Liver (tissue), 9 donors: ENCODE results near the gene MFF. TPM values are rescaled to one million over a fixed set of nuclear protein-coding genes. Genes with fewer than 3 reads are reported as not detected.
"Not testable (repeated sequence)": the region's sequence is repeated elsewhere in the genome, so short reads cannot be mapped to it uniquely, and the experiment has no call there.

Source experiments
- DNase-seq: peaks from one replicate; pipeline ENCODE4 v3.0.0-alpha.2; 2017; ENCODE audit warnings: low spot score
- H3K27ac ChIP-seq, 2 donors: one replicate each; pipeline ENCODE4 v1.7.0; 2013; ENCODE audit warnings: inconsistent platforms in 2 of 2, low read length in 2 of 2, control low read depth in 1 of 2, low read depth in 1 of 2, mild to moderate bottlenecking in 1 of 2
- H3K27me3 ChIP-seq, 4 donors: one replicate each; pipeline versions ENCODE4 v1.6.1 to v1.7.0; 2013; ENCODE audit warnings: low read length in 3 of 4, inconsistent platforms in 1 of 4, mild to moderate bottlenecking in 1 of 4, moderate library complexity in 1 of 4; ENCODE audit not compliant: control insufficient read depth in 4 of 4, insufficient read depth in 4 of 4
- H3K36me3 ChIP-seq, 4 donors: one replicate each; pipeline versions ENCODE4 v1.6.1 to v1.7.0; 2013; ENCODE audit warnings: low read length in 3 of 4, mild to moderate bottlenecking in 3 of 4, low read depth in 1 of 4, moderate library complexity in 1 of 4; ENCODE audit not compliant: control insufficient read depth in 4 of 4, insufficient read depth in 3 of 4
- H3K4me1 ChIP-seq, 4 donors: one replicate each; pipeline versions ENCODE4 v1.6.1 to v1.7.0; 2013; ENCODE audit warnings: low read length in 3 of 4, mild to moderate bottlenecking in 3 of 4, moderate library complexity in 1 of 4; ENCODE audit not compliant: control insufficient read depth in 4 of 4, insufficient read depth in 4 of 4
- H3K4me3 ChIP-seq, 3 donors: one replicate each; pipeline versions ENCODE4 v1.6.1 to v1.7.0; 2013; ENCODE audit warnings: low read length in 3 of 3, control low read depth in 1 of 3, low read depth in 1 of 3, mild to moderate bottlenecking in 1 of 3
- H3K9ac ChIP-seq, 2 donors: one replicate each; pipeline ENCODE4 v1.7.0; 2013; ENCODE audit warnings: low read length in 2 of 2, mild to moderate bottlenecking in 2 of 2, moderate library complexity in 2 of 2, control low read depth in 1 of 2, low read depth in 1 of 2
- H3K9me3 ChIP-seq, 4 donors: one replicate each; pipeline versions ENCODE4 v1.6.1 to v1.7.0; 2013; ENCODE audit warnings: low read length in 3 of 4; ENCODE audit not compliant: control insufficient read depth in 4 of 4
- EGR1 ChIP-seq, 2 donors: IDR thresholded peaks; 2 replicates each; pipeline ENCODE4 v1.6.1; 2016 to 2018; ENCODE audit warnings: antibody characterized with exemption in 2 of 2, low read depth in 2 of 2
- HNF4A ChIP-seq, 2 donors: conservative IDR thresholded peaks; 2 replicates each; pipeline ENCODE4 v1.6.1; 2016; ENCODE audit warnings: antibody characterized with exemption in 2 of 2, mild to moderate bottlenecking in 2 of 2
- JUND ChIP-seq, 2 donors: IDR thresholded peaks; 2 replicates each; pipeline ENCODE4 v1.6.1; 2016; ENCODE audit warnings: antibody characterized with exemption in 2 of 2
- RAD21 ChIP-seq, 2 donors: IDR thresholded peaks; 2 replicates each; pipeline ENCODE4 v1.6.1; 2016; ENCODE audit warnings: antibody characterized with exemption in 2 of 2, mild to moderate bottlenecking in 2 of 2
- TAF1 ChIP-seq: conservative IDR thresholded peaks from 2 replicates; pipeline ENCODE4 v1.6.1; 2016; ENCODE audit warnings: antibody characterized with exemption, mild to moderate bottlenecking
- WGBS: extraction: QIAGEN DNeasy Blood & Tissue Kit; methylation state at CpG from one replicate; pipeline ENCODE4 v1.1.7; 2013; 5-methylcytosine and 5-hydroxymethylcytosine counted together
- polyA plus RNA-seq, 2 donors: library from polyadenylated mRNA; stranded (reverse) in 1 of 2; unstranded in 1 of 2; fragments of 200-250 nt in 1 of 2; fragments of >200 nt in 1 of 2; fragmentation: Nextera tagmentation in 1 of 2; extraction: Ambion mirVana in 1 of 2; gene quantifications; one replicate each; pipeline versions ENCODE4 v1.2.1 to v1.2.3, GENCODE V29; 2013 to 2015
- total RNA-seq, 2 donors: library from RNA; depleted of rRNA; stranded (reverse); fragments of >200 nt; gene quantifications; one replicate each; pipeline ENCODE4 v1.2.3, GENCODE V29; 2014
- TF ChIP-seq, protein P1 (sequence below): fragments of 150-350 bp; IDR thresholded peaks from 2 replicates; pipeline ENCODE4 v1.5.1; 2017; ENCODE audit warnings: improper control_type of control experiment, low read depth, low read length; ENCODE audit not compliant: missing input control
- TF ChIP-seq, protein P2 (sequence below): IDR thresholded peaks from 2 replicates; pipeline ENCODE4 v1.6.1; 2016; ENCODE audit warnings: antibody characterized with exemption, mild to moderate bottlenecking
- donor health status: healthy.
- donor health status: healthy.
- donor health status: healthy.
- donor health status: healthy.
- donor health status: healthy.

The MFF gene
- total and polyA plus RNA-seq, 4 donors: 28.9 to 40.8 (median 33.2) TPM

DNA sequence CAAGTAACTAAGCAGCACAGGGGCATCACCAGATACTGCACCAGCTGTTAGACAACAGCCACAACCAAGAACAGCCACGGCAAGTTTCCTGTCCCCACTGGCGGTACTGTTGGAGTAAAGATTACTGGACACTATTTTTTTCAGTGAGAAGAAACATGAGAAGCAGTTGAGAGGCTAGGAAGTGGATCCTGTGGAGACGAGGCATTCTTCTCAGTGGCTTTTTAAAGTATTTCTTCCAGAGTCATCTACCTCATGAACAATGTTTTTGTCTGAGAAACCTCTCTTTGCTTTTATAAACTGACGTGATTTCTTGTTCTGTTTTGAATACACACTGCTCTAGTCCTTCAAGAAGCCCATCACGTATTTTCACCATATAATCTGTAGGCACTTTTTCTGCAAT, 35.3 kb downstream of the MFF start:
- Histone ChIP-seq H3K9me3 (no peaks in the 10 kb centered on the region), H3K4me1 (no peaks in the 10 kb centered on the region), H3K4me3 (no peak overlapping the region), H3K9ac (no peak overlapping the region), H3K27ac (no peak overlapping the region), H3K27me3 (no peaks in the 10 kb centered on the region), H3K36me3 (peaks cover 9 to 38% (median 28%) of the 10 kb centered on the region in 4 donors)
- no peak for TF ChIP-seq HNF4A (conservative IDR thresholded peaks at IDR 0.05)
- no peak for TF ChIP-seq EGR1 (IDR thresholded peaks at IDR 0.05; ENCODE audit: low read depth in 2 of 2)
- TF ChIP-seq JUND (IDR thresholded peaks at IDR 0.05): no peak
- TF ChIP-seq RAD21 (IDR thresholded peaks at IDR 0.05): no peak
- TF ChIP-seq, protein P1, sequence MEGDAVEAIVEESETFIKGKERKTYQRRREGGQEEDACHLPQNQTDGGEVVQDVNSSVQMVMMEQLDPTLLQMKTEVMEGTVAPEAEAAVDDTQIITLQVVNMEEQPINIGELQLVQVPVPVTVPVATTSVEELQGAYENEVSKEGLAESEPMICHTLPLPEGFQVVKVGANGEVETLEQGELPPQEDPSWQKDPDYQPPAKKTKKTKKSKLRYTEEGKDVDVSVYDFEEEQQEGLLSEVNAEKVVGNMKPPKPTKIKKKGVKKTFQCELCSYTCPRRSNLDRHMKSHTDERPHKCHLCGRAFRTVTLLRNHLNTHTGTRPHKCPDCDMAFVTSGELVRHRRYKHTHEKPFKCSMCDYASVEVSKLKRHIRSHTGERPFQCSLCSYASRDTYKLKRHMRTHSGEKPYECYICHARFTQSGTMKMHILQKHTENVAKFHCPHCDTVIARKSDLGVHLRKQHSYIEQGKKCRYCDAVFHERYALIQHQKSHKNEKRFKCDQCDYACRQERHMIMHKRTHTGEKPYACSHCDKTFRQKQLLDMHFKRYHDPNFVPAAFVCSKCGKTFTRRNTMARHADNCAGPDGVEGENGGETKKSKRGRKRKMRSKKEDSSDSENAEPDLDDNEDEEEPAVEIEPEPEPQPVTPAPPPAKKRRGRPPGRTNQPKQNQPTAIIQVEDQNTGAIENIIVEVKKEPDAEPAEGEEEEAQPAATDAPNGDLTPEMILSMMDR: no peak
- TF ChIP-seq, protein P2, sequence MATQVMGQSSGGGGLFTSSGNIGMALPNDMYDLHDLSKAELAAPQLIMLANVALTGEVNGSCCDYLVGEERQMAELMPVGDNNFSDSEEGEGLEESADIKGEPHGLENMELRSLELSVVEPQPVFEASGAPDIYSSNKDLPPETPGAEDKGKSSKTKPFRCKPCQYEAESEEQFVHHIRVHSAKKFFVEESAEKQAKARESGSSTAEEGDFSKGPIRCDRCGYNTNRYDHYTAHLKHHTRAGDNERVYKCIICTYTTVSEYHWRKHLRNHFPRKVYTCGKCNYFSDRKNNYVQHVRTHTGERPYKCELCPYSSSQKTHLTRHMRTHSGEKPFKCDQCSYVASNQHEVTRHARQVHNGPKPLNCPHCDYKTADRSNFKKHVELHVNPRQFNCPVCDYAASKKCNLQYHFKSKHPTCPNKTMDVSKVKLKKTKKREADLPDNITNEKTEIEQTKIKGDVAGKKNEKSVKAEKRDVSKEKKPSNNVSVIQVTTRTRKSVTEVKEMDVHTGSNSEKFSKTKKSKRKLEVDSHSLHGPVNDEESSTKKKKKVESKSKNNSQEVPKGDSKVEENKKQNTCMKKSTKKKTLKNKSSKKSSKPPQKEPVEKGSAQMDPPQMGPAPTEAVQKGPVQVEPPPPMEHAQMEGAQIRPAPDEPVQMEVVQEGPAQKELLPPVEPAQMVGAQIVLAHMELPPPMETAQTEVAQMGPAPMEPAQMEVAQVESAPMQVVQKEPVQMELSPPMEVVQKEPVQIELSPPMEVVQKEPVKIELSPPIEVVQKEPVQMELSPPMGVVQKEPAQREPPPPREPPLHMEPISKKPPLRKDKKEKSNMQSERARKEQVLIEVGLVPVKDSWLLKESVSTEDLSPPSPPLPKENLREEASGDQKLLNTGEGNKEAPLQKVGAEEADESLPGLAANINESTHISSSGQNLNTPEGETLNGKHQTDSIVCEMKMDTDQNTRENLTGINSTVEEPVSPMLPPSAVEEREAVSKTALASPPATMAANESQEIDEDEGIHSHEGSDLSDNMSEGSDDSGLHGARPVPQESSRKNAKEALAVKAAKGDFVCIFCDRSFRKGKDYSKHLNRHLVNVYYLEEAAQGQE: no peak
- no peak for TF ChIP-seq TAF1
- 79% methylated on average over 5 of the region's 5 CpGs for WGBS
- no peak for DNase-seq

DNA sequence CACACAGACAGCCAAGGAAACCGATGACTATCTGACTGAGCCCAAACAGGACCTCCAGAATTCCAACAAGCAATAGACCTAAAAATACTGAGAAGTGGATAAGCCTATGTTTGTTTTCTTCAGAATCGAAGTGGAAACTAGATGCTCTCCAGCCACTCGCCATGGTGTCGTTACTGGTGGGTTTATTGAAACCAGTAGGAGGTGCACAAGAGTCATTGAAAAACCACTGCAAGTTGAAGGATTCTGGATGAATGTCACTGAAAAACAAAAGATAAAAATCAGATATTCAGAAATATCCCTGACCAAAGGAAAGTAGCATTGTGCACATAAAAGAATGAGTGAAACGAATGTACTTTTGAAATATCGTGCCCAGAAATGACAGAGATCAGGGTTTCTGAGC, 38.7 kb downstream of the MFF start:
- Histone ChIP-seq H3K4me3 (no peak overlapping the region), H3K27ac (no peak overlapping the region), H3K4me1 (no peaks in the 10 kb centered on the region), H3K36me3 (peaks cover 0 to 14% (median 10%) of the 10 kb centered on the region in 4 donors), H3K9me3 (no peaks in the 10 kb centered on the region), H3K27me3 (no peaks in the 10 kb centered on the region), H3K9ac (no peak overlapping the region)
- DNase-seq: no peak
- 96% methylated on average over 6 of the region's 6 CpGs for WGBS
- TF ChIP-seq RAD21 (IDR thresholded peaks at IDR 0.05) (peak; percentile 15 to 36), TAF1 (no peak)

DNA sequence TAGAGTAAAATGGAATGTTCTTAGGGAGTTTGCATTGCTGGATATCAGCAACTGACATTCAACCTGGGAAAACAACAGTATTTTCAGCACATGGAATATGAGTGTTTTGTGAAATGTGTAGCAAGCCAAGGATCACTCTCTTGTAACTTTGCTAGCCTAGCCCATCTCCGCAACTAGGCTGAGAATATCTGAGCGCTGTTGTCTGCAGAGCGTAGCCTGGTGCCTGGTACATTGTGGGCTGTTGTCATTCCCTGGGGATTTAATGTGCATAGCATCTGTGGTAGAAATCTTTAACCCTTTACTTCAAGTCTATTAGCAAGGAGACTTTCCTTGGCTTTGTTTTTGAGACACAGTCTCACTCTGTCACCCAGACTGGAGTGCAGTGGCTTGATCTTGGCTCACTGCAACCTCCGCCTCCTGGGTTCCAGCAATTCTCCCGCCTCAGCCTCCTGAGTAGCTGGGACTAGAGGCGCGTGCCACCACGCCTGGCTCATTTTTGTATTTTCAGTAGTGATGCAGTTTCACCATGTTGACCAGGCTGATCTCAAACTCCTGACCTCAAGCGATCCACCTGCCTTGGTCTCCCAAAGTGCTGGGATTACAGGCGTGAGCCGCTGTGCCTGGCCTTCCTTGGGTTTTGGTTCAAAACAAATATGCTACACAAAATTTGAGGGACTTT, 39.7 kb downstream of the MFF start:
- DNase-seq, H3K4me1 ChIP-seq, H3K9ac ChIP-seq, H3K9me3 ChIP-seq, H3K27me3 ChIP-seq, H3K27ac ChIP-seq, H3K4me3 ChIP-seq: not testable (repeated sequence)
- 96% methylated on average over 11 of the region's 11 CpGs for WGBS
- peaks cover 0 to 11% (median 3%) of the 10 kb centered on the region in 4 donors for H3K36me3 ChIP-seq
